Measurements from ENCODE around the gene C3orf33.
"Not testable (repeated sequence)": the region's sequence is repeated elsewhere in the genome, so short reads cannot be mapped to it uniquely, and the experiment has no call there.

C3orf33 gene, protein sequence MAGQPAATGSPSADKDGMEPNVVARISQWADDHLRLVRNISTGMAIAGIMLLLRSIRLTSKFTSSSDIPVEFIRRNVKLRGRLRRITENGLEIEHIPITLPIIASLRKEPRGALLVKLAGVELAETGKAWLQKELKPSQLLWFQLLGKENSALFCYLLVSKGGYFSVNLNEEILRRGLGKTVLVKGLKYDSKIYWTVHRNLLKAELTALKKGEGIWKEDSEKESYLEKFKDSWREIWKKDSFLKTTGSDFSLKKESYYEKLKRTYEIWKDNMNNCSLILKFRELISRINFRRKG
- total RNA-seq = 0 to 1.2 (median 0.56) reads per million in 17 experiments

DNA sequence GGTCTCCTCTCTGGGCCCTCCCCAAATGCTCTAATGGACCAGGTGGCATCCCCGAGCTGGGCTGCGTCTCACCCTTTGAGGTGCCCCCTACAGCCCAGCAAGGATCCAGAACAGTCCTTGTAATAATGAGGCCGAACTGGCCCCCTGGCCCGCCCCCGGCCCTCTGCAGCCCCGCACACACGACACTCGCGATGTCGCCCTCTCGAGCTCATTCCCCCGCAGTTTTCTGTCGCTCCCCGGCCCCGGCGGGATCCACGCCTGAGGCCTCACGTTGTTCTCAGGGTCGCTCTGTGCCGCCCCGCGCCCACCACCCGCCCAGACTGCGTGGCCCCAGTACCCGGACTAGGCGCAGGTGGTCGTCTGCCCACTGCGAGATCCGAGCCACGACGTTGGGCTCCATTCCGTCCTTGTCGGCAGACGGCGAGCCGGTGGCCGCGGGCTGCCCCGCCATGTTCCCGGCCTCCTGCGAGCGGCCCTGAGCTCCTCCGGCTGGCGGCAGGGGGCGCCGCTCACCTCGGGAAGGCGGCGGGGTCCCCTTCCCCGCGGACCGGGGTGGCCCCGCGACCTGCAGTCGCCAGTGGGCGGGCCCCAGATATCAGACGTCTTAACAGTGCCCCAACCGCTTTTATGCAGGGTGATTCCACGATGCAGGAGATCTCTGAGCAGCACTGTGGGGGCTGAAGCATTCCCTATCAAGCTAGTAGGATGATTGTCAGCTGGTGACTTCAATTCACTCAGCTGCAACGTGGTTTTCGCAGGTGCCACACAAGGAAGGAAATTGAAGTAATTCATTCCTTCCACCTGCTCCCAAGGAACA is at the start of gene C3orf33:
TSS of gene C3orf33 (minus strand) at position 477 of the 817 bp plus-strand sequence. CDS start at position 451, 26 bp downstream.
- DNase-seq = peak; percentile 79 to 94 (median 86)

DNA sequence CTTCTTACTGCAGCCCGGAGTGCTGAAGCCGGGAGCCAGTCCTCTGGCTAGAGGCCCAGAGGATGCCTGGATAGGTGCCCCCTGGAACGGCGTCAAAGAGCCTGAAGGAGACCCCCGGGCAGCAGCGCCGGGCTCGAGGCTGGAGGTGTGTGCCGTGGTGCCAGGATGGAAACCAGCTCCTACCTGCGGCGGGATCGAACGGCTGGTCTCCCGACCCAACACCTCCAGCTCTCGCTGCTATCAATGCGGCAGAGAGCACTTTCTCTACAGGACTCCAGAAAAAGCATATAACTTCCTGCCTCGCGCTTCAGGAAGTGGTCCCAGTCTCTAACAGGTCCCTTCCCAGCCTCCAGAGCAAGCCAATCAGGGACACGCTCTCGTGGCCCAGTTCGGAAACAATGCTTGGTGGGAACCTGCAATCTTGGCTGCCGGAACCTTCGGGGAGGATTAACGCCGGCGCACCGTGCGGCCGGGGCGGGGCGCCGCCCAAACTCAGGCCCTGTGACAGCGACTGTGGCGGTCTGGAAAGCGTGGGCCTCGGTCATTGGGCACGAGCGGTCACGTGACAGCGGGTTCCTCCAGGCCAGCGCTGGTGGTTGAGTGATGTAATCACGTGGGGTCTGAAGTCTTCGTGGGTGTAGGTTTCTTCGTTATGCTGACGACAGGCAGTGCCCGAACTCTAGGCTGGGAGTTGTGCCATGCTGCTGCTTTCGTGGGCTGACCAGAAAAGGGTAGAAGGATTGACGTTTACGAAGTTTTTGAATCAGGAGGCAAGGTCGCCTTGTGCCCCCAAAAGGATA is 48.3 kb upstream of the C3orf33 start, which contains the start of gene SLC33A1:
TSS of gene SLC33A1 (minus strand) at position 287 of the 800 bp plus-strand sequence. CDS start 430 bp downstream, outside the sequence.
- DNase-seq = peak; percentile 99 to 100 (median 100)

DNA sequence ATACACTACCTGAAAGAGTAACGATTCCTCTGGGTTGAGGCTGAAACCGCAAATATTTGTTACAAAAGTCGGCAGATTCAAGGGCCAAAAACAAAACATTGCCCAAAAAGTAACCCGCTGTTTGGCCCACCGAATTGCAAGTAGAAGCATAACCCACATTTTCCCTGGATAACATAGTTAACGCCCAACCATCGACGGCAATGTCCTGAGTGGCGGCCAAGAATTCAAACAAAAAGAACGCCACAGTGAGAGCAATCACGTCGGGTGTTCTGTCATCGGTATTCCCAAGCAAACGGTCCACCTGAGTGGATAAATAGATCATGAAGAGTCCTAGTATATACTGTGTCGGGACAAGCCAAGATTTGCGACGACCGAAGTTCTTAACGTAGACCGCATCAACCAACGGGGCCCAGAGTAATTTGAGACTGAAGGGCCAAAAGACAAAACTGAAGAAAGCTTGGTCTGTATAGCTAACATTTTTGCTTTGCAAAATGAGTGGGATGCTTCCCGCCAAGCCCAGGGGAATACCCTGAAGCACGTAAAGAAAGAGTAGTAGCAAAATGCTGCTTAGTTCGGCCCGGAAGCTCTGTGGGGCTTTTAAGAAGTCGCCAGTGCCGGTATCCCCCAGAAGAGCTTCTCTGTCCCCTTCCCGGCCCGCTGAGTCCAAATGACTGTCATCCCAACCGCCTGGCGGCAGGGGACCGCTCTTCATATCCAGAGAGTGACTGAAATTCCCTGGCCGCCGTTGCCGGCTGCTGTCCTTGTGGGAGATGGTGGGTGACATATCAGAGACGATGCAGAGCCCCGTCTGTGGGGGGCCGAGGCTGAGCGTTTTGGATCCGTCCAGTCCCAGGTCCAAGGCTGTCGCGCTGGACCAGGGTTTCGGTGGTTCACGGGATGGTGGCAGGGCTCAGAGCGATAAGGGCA is 47.4 kb upstream of the C3orf33 start:
- DNase-seq = peak; percentile 38 to 60 (median 50)

DNA sequence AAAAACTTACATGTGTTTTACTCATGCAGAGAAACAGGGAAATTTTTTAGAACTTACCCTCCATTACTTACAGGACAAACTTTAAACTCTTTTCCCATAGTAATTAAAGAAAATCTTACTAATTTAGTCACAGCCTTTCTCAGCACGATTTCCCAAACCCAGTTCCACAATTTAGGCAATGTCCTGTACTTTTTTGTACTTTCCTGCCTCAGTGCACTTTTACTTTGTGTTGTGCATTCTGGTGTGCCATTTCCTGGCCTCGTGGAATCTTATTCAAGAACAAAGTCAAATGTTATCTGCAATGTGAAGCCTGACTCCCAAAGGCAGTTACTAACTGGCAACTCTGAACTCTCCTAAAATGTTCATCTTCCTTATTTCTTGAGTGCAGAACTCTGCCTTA is 46.3 kb upstream of the C3orf33 start:
- peak in 1 of 4 experiments; percentile 25 for DNase-seq

DNA sequence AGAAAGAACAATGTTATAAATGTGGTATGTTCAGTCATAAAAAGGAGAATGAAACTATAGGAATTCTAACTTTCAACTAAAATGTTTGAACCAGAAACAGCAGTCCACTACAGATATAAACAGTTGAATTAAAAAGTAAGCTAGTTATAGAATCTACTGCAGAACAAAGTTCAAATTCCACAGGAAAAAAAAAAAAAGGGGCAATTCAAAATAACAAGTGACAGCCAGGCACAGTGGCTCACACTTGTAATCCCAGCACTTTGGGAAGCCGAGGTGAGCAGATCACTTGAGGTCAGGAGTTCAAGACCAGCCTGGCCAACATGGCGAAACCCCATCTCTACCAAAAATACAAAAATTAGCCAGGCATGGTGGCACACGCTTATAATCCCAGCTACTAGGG is 43.3 kb upstream of the C3orf33 start:
- DNase-seq = not testable (repeated sequence)

DNA sequence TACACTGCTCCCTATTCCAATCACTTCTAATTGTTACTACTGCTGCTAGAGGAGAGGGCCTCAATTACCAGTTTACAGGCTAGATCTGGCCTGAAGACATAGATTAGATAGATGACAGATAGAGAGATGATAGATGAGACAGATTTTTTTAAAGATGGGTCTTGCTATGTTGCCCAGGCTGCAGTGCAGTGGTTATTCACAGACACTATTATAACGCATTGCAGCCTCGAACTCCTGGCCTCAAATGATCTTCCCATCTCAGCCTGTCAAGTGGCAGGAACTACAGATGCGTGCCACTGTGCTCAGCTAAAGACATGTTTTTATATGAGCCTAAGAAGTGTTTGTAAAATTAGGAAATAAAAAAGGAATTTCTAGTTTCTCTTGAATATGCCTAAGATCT is 41.9 kb upstream of the C3orf33 start:
- no peak for DNase-seq

DNA sequence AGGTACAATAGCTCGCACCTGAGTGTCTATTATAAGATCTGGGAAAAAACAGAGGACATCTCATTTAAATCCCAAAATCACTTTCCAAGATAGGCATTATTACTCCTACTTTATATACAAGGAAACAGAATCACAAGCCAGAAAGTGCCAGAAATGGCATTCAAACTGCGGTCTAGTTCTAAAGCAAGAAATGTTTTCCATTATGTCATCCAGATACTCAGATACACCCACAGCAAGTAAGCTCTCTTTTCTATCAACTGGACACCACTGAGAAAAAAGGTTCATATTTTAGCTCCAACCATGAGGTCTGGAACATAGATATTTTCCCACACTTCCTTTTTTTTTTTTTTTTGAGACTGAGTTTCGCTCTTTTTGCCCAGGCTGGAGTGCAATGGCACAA is 40.0 kb upstream of the C3orf33 start:
- DNase-seq = peak in 1 of 4 experiments; percentile 20

DNA sequence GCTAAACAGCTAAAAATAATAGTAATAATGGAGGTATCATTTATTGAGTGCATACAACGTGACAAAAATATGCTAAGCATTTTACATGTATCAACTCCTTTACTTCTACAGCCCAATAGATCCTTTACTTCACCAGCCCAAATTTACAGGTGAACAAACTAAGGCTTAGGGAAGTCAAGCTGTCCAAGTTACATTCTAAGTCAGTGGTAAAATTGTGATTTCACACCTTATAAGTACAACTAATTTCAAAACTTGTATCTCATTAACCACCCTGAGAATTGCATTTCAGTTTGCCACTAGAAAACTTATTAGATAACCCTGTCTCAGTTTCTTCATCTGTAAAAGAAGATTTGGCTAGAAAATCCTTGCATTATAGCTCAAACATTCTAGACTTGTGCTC is 37.5 kb upstream of the C3orf33 start:
- DNase-seq = no peak

DNA sequence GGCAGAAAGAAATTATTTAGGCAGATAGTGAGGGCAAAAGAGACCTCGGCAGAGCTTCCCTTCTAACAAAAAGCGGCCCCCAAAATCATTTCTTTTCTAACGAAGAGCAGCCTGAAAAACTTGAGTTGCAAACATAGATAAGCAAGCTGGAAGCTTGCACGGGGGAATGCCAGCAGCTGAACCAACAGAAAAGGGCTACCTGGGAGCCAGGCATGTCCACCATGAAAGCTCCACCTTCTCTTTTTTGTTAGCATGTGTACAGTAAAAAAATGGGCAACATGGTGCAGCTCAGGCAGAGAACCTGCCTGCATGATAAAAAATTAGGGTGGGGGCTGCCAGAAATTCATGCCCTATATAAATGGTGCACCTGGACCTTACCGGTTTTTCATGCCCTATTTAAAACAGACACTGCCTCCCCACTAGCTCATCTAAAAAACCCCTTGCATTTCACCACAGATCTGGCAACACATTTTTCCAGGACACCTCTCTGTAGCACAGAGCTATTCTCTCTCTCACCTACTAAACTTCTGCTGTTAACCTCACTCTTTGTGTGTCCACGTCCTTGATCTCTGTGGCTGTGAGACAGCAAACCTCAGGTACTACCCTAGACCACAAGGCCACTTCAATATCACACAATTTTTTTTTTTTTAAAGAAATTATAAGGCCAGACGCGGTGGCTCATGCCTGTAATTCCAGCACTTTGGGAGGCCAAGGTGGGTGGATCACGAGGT is 29.4 kb upstream of the C3orf33 start:
- no peak for DNase-seq

DNA sequence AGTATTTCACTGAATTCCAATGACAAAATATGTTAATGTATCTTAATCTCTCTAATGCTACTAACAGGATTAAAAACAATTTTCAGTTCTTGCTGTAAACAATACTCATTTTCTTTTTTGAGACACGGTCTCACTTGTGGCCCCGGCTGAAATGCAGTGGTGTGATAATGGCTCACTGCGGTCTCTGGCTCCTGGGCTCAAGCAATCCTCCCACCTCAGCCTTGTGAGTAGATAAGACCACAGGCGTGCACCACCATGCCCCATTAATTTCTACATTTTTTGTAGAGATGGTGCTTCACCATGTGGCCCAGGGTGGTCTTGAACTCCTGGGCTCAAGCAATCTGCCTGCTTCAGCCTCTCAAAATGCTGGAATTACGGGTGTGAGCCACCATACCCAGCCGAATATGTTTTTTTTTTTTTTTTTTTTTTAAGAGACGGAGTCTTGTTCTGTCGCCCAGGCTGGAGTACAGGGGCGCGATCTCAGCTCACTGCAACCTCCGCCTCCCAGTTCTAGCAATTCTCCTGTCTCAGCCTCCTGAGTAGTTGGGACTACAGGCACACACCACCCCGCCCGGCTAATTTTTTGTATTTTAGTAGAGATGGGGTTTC is 22.5 kb upstream of the C3orf33 start:
- DNase-seq = not testable (repeated sequence)

DNA sequence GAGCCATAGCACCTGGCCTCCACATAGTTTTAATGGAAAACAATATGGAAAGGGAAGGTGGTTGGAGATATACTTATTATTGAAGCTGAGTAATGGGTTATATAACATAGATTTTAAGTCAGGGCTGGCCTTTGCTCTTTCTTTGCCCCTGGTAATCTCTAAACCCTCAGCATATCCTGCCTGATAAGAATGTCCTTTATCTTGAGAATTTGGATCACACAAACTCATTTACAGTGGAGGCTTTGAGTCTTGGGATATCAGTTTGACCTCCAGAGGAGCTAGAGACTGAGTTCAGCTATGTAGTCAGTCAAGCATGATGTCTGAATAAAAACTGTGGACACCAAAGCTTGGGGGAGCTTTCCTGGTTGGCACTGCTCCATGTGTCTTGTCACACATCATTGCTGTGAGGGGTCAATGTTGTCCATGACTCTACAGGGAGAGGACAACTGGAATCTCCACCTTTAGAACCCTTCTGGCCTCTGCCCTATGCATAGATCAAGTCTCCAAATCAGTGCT is 9.0 kb upstream of the C3orf33 start:
- DNase-seq = no peak

DNA sequence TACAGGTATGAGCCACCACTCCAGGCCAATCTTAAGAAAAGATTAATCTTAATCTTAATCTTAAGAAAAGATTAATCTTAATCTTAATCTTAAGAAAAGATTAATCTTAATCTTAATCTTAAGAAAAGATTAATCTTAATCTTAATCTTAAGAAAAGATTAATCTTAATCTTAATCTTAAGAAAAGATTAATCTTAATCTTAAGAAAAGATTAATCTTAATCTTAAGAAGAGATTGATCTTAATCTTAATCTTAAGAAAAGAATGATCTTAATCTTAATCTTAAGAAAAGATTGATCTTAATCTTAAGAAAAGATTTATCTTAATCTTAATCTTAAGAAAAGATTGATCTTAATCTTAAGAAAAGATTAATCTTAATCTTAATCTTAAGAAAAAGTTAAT is 7.1 kb upstream of the C3orf33 start:
- DNase-seq = not testable (repeated sequence)

DNA sequence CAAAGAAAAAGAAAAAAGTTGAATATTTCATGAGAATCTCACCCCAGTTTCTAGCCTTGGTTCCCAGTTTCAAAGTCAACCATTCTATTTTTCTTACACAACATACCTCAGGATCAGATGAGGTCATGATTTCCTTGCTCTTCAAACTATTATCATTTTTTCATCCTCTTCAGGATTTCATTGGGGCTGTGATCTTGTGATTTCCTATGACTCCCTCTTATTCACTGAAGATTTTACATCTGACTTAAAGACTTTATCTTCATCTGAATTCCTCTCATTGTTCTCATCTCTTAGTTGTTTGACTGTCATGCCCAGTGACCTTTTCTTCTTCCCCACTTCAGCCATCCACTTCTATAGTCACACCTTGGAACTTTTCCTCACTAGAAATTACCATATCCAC is 3.1 kb upstream of the C3orf33 start:
- peak in 1 of 4 experiments; percentile 14 for DNase-seq

DNA sequence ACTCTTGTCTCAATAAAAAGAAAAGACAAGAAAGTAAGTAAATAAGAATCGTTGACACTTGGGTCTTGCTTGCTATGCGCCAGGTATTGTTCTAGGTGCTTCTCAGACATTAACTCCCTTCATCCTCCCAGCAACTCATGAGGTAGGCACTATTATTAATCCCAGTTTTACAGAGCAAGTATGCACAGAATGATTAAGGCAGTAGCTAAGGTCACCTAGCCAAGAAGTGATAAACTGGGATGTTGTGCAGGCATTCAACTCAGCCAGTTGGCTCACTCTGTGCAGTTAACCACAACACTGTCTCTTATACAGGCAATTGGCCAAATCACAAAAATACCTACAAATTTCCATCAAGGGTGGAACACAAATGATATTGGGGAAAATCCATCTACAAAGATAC is 1.7 kb upstream of the C3orf33 start:
- no peak for DNase-seq

DNA sequence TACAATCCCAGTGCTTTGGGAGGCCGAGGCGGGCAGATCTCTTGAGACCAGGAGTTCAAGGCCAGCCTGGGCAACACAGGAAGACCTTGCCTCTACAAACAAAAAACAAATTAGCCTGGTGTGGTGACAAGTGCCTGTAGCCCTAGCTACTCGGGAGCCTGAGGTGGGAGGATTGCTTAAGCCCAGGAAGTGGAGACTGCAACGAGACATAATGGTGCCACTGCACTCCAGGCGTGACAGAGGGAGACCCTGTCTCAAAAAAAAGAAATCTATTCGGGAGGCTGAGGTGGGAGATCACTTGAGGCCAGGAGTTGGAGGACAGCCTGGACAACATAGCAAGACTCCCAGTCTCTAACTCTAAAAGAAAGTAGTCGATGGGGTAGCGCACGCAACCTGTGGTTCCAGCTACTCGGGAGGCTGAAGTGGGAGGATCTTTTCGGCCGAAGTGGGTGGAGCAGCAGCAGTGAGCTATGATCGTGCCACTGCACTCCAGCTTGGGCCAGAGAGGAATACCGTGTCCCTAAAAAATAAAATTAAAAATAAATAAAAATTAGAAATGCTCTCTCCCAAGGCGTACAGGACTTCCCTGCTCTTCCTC is 775 bp downstream of the C3orf33 start:
- DNase-seq = peak; percentile 13 to 52 (median 34)

DNA sequence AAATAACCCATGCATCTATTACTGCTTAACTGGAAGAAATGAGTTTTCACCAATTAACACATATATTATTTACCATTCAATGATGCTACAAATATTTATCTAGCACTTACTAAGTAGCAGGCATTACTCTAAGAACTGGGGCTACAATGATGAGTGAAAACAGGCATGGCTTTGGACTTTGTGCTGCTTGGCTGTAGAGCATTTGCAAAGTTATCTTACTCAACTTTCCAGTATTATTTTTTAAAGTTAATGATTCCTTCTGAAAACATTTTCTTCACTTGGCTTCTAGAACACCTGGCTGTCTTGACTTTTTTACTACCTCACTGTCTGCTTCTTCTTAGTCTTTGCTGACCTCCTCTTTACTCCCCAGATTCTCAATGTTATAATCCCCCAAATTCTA is 1.8 kb downstream of the C3orf33 start:
- DNase-seq = no peak

DNA sequence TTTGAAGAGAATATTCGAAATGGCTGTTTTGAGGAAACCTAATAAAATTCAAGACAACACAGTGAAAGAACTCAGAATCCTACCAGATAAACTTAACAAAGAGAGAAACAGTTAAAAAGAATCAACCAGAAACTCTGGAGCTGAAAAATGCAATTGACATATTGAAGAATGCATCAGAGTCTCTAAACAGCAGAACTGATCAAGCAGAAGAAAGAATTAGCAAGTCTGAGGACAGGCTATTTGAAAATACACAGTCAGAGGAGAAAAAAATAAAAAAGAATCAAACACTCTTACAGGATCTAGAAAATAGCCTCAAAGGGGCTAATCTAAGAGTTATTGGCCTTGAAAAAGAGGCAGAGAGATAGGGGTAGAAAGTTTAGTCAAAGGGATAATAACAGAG is 13.5 kb downstream of the C3orf33 start:
- DNase-seq = no peak

DNA sequence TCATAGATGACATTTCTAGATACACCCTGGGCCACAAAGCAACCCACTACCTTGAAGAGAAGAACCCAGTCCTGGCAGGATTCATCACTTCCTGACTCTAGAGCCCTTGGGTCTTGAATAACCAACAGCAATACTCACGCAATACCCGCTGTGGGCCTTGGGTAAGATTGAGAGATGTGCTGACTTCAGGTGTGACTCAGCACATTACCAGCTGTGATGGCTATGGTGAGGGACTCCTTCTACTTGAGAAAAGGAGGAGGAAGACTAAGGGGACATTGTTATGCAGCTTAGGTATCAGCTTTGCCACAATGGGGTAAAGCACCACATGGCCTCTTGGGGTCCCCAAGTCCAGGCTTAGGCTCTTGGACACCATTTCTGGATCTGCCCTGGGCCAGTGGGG is 14.9 kb downstream of the C3orf33 start:
- peak in 3 of 4 experiments; percentile 5 to 27 (median 10) for DNase-seq

DNA sequence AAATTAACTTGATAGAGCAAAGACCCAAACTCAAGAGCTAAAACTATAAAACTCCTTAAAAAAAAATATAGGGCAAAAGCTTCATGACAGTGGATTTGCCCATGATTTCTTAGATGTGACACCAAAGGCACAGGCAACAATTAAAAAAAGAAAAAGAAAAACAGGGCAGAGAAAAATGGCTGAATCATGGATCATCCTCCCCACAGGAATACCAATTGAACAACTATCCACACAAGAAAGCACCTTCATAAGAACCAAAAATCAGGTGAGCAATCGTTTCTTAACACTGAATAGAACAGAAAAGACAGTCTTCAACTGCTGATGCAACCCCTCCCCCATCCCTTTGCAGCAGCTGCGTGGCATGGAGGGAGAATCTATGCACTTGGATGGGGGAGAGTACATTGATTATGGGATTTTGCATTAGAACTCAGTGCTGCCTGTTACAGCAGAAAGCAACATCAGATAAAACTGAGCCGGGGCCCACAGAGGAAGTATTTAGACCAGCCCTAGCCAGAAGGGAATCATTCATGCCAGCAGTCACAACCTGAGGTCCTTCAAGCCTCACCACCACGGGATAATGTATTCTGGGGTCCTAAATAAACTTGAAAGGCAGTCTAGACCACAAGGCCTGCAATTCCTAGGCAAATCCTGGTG is 15.7 kb downstream of the C3orf33 start:
- no peak for DNase-seq
